Activated CD4-positive, alpha-beta memory T cell treated with anti-CD3 and anti-CD28 coated beads, Interleukin-2, amount 10 ng/mL, durations not matched to agents 7 days and 5 days (primary cell): ENCODE data around the gene PCLO. TPM values are rescaled to one million over a fixed set of nuclear protein-coding genes. Genes with fewer than 3 reads are reported as not detected.

Source experiments
- CTCF ChIA-PET: fragments of 350-600 bp; sonication (Branson Sonifier 250); formaldehyde crosslinking; loops from one replicate; lab custom pipeline; 2021; ENCODE audit warnings: antibody characterized with exemption, inconsistent platforms; lab: Charles Lee
- POLR2A ChIA-PET: fragments of 350-600 bp; sonication (Branson Sonifier 250); formaldehyde crosslinking; loops from one replicate; lab custom pipeline; 2021; ENCODE audit warnings: antibody characterized with exemption; lab: Charles Lee
- DNase-seq: peaks from one replicate; pipeline ENCODE4 v3.0.0-alpha.2; 2020
- H3K27ac Mint-ChIP-seq: one replicate; pipeline ENCODE4 v1.8.0; 2021; ENCODE audit warnings: mild to moderate bottlenecking, mixed read lengths
- H3K27me3 Mint-ChIP-seq: one replicate; pipeline ENCODE4 v1.8.0; 2021; ENCODE audit warnings: mixed read lengths
- H3K36me3 Mint-ChIP-seq: one replicate; pipeline ENCODE4 v1.8.0; 2021; ENCODE audit warnings: low read depth, mixed read lengths
- H3K4me1 Mint-ChIP-seq: one replicate; pipeline ENCODE4 v1.8.0; 2021; ENCODE audit warnings: mixed read lengths
- H3K4me3 Mint-ChIP-seq: one replicate; pipeline ENCODE4 v1.8.0; 2021; ENCODE audit warnings: mild to moderate bottlenecking, mixed read lengths
- H3K9me3 Mint-ChIP-seq: one replicate; pipeline ENCODE4 v1.8.0; 2021; ENCODE audit warnings: mixed read lengths
- total RNA-seq, 2 experiments: library from RNA; stranded (reverse); gene quantifications; one replicate each; pipeline ENCODE4 v1.2.3, GENCODE V29; 2021

The PCLO gene
- total RNA-seq, 2 experiments from 2014 or later, result not detected

DNA sequence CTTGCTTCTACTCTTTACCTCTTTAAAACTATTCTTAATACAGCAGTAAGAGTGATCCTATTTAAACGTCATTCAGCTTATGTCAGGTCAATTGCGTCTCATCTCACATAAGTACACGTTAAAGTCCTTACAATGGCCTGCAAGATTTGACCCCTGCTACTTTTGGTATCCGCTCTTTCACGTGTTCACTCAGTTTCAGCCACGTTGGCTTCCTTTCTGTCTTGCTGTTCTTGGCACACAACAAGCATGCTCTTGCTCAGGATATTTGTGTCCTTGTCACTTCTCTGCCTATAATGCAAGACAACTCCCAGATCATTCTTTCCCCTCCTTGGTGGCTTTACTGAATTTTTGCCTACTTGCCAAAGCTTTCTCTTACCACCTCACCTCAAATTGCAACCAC is 296.8 kb downstream of the PCLO start:
- peaks cover 4% of the 10 kb centered on the region for H3K9me3 Mint-ChIP-seq
- no peak overlapping the region for H3K27ac Mint-ChIP-seq
- no peaks in the 10 kb centered on the region for H3K27me3 Mint-ChIP-seq
- DNase-seq, result no peak
- H3K4me1 Mint-ChIP-seq, result no peaks in the 10 kb centered on the region
- no peaks in the 10 kb centered on the region for H3K36me3 Mint-ChIP-seq
- H3K4me3 Mint-ChIP-seq, result no peak overlapping the region
- ChIA-PET POLR2A (no interaction called here), CTCF (no interaction called here)

GRCh38 chr7:82859106-82859850 is 303.4 kb downstream of the PCLO start:
- no peak for DNase-seq
- Mint-ChIP-seq H3K4me3 (no peak overlapping the region), H3K4me1 (no peaks in the 10 kb centered on the region), H3K36me3 (no peaks in the 10 kb centered on the region), H3K27me3 (no peaks in the 10 kb centered on the region), H3K27ac (no peak overlapping the region), H3K9me3 (peaks cover 6% of the 10 kb centered on the region)
- ChIA-PET CTCF (no interaction called here), POLR2A (no interaction called here)

GRCh38 chr7:82851121-82851520 is 311.6 kb downstream of the PCLO start:
- Mint-ChIP-seq H3K4me1 (no peaks in the 10 kb centered on the region), H3K36me3 (no peaks in the 10 kb centered on the region), H3K27ac (no peak overlapping the region), H3K4me3 (no peak overlapping the region), H3K27me3 (no peaks in the 10 kb centered on the region), H3K9me3 (peaks cover 6% of the 10 kb centered on the region)
- no peak for DNase-seq
- ChIA-PET POLR2A (no interaction called here), CTCF (no interaction called here)

GRCh38 chr7:82841828-82842227 is 320.9 kb downstream of the PCLO start:
- ChIA-PET CTCF (no interaction called here), POLR2A (no interaction called here)
- Mint-ChIP-seq H3K27ac (no peak overlapping the region), H3K4me3 (no peak overlapping the region), H3K4me1 (no peaks in the 10 kb centered on the region), H3K9me3 (peaks cover 3% of the 10 kb centered on the region), H3K36me3 (no peaks in the 10 kb centered on the region), H3K27me3 (no peaks in the 10 kb centered on the region)
- no peak for DNase-seq

GRCh38 chr7:82840061-82840460 is 322.6 kb downstream of the PCLO start:
- POLR2A ChIA-PET, result no interaction called here
- no peak overlapping the region for H3K4me3 Mint-ChIP-seq
- CTCF ChIA-PET, result no interaction called here
- no peak for DNase-seq
- no peaks in the 10 kb centered on the region for H3K4me1 Mint-ChIP-seq
- H3K36me3 Mint-ChIP-seq, result no peaks in the 10 kb centered on the region
- H3K27me3 Mint-ChIP-seq, result no peaks in the 10 kb centered on the region
- H3K27ac Mint-ChIP-seq, result no peak overlapping the region
- H3K9me3 Mint-ChIP-seq, result peaks cover 3% of the 10 kb centered on the region

GRCh38 chr7:82839555-82839954 is 323.1 kb downstream of the PCLO start:
- CTCF ChIA-PET, result no interaction called here
- Mint-ChIP-seq H3K36me3 (no peaks in the 10 kb centered on the region), H3K9me3 (peaks cover 3% of the 10 kb centered on the region), H3K27ac (no peak overlapping the region), H3K4me1 (no peaks in the 10 kb centered on the region), H3K4me3 (no peak overlapping the region), H3K27me3 (no peaks in the 10 kb centered on the region)
- no peak for DNase-seq
- POLR2A ChIA-PET, result no interaction called here

- no peak overlapping the region for H3K27ac Mint-ChIP-seq
- ChIA-PET CTCF (no interaction called here), POLR2A (no interaction called here)
- H3K4me1 Mint-ChIP-seq, result no peaks in the 10 kb centered on the region
- H3K4me3 Mint-ChIP-seq, result no peak overlapping the region
- DNase-seq, result no peak
- H3K9me3 Mint-ChIP-seq, result peaks cover 3% of the 10 kb centered on the region
- no peaks in the 10 kb centered on the region for H3K36me3 Mint-ChIP-seq
- H3K27me3 Mint-ChIP-seq, result no peaks in the 10 kb centered on the region
These were observed 323.6 kb downstream of the PCLO start for GRCh38 chr7:82839063-82839462.

GRCh38 chr7:82838314-82838713 is 324.4 kb downstream of the PCLO start:
- Mint-ChIP-seq H3K9me3 (peaks cover 3% of the 10 kb centered on the region), H3K4me1 (no peaks in the 10 kb centered on the region), H3K36me3 (no peaks in the 10 kb centered on the region), H3K27me3 (no peaks in the 10 kb centered on the region), H3K4me3 (no peak overlapping the region), H3K27ac (no peak overlapping the region)
- ChIA-PET POLR2A (no interaction called here), CTCF (no interaction called here)
- DNase-seq, result no peak

- ChIA-PET CTCF (no interaction called here), POLR2A (no interaction called here)
- no peak for DNase-seq
- no peaks in the 10 kb centered on the region for H3K4me1 Mint-ChIP-seq
- H3K27me3 Mint-ChIP-seq, result no peaks in the 10 kb centered on the region
- no peaks in the 10 kb centered on the region for H3K36me3 Mint-ChIP-seq
- H3K4me3 Mint-ChIP-seq, result no peak overlapping the region
- H3K27ac Mint-ChIP-seq, result no peak overlapping the region
- H3K9me3 Mint-ChIP-seq, result no peaks in the 10 kb centered on the region
These were observed 339.6 kb downstream of the PCLO start for GRCh38 chr7:82823073-82823472.

GRCh38 chr7:82821037-82821436 is 341.6 kb downstream of the PCLO start:
- H3K4me3 Mint-ChIP-seq, result no peak overlapping the region
- H3K27ac Mint-ChIP-seq, result no peak overlapping the region
- no peaks in the 10 kb centered on the region for H3K9me3 Mint-ChIP-seq
- DNase-seq, result no peak
- no peaks in the 10 kb centered on the region for H3K27me3 Mint-ChIP-seq
- CTCF ChIA-PET, result no interaction called here
- no peaks in the 10 kb centered on the region for H3K4me1 Mint-ChIP-seq
- POLR2A ChIA-PET, result no interaction called here
- no peaks in the 10 kb centered on the region for H3K36me3 Mint-ChIP-seq

GRCh38 chr7:82818171-82818570 is 344.5 kb downstream of the PCLO start:
- no peak overlapping the region for H3K27ac Mint-ChIP-seq
- no peaks in the 10 kb centered on the region for H3K9me3 Mint-ChIP-seq
- no peaks in the 10 kb centered on the region for H3K4me1 Mint-ChIP-seq
- H3K27me3 Mint-ChIP-seq, result no peaks in the 10 kb centered on the region
- H3K36me3 Mint-ChIP-seq, result no peaks in the 10 kb centered on the region
- ChIA-PET POLR2A (no interaction called here), CTCF (no interaction called here)
- no peak overlapping the region for H3K4me3 Mint-ChIP-seq
- DNase-seq, result no peak

DNA sequence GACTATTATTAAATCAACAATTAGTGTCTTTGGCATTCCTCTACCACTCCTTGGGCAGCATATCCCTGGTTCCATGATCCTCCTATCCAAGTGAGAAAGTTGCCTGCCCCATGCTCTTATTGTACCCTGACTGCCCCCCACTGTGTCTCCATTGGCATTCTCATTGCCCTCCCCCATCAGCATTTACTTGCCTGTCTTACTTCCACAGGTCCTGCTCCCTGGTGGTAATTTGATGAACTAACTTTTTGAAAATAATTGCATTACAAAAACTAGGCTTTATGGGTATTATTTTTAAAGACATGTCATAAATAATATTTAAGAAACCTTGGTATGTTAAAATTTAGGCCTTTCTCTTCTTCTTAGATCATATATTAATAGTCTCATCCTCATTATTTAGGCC is 346.4 kb downstream of the PCLO start:
- no peaks in the 10 kb centered on the region for H3K27me3 Mint-ChIP-seq
- ChIA-PET CTCF (no interaction called here), POLR2A (no interaction called here)
- H3K4me1 Mint-ChIP-seq, result no peaks in the 10 kb centered on the region
- no peak overlapping the region for H3K27ac Mint-ChIP-seq
- no peak overlapping the region for H3K4me3 Mint-ChIP-seq
- no peaks in the 10 kb centered on the region for H3K36me3 Mint-ChIP-seq
- H3K9me3 Mint-ChIP-seq, result no peaks in the 10 kb centered on the region
- DNase-seq, result no peak

- H3K27ac Mint-ChIP-seq, result no peak overlapping the region
These were observed 352.0 kb downstream of the PCLO start for GRCh38 chr7:82810558-82811259.

GRCh38 chr7:82808633-82809032 is 354.1 kb downstream of the PCLO start:
- ChIA-PET CTCF (no interaction called here), POLR2A (no interaction called here)
- no peaks in the 10 kb centered on the region for H3K36me3 Mint-ChIP-seq
- DNase-seq, result no peak
- no peak overlapping the region for H3K4me3 Mint-ChIP-seq
- no peaks in the 10 kb centered on the region for H3K9me3 Mint-ChIP-seq
- H3K27ac Mint-ChIP-seq, result no peak overlapping the region
- no peaks in the 10 kb centered on the region for H3K27me3 Mint-ChIP-seq
- H3K4me1 Mint-ChIP-seq, result no peaks in the 10 kb centered on the region

More at GRCh38 chr7:82810558-82811259, 352.0 kb downstream of the PCLO start:
- DNase-seq, result no peak
- no peak overlapping the region for H3K4me3 Mint-ChIP-seq
- H3K4me1 Mint-ChIP-seq, result no peaks in the 10 kb centered on the region
- POLR2A ChIA-PET, result no interaction called here
- no peaks in the 10 kb centered on the region for H3K36me3 Mint-ChIP-seq
- no peaks in the 10 kb centered on the region for H3K27me3 Mint-ChIP-seq
- no peaks in the 10 kb centered on the region for H3K9me3 Mint-ChIP-seq
- CTCF ChIA-PET, result interaction anchor here (0.6 kb wide), 1 partner anchor 466 kb away, joined by 3 read pairs; no protein-coding TSS in a partner anchor
